Right lobe of liver (tissue), 6 donors: ENCODE results near the gene CHL1. TPM values are rescaled to one million over a fixed set of nuclear protein-coding genes. Genes with fewer than 3 reads are reported as not detected.

ENCODE experiments used
- ATAC-seq, 4 donors: fragments of 200-7000 bp; cut with Tn5 transposase; one replicate each; pipeline ENCODE4 v1.9.1; 2020; ENCODE audit warnings: mild to moderate bottlenecking in 4 of 4, moderate library complexity in 4 of 4
- DNase-seq, 3 donors: peaks; one replicate each; pipeline ENCODE4 v3.0.0-alpha.2; 2020
- H3K27ac ChIP-seq, 3 donors: fragments of 200-600 bp; one replicate each; pipeline ENCODE4 v1.8.0; 2022
- H3K27me3 ChIP-seq, 2 donors: fragments of 200-600 bp; one replicate each; pipeline ENCODE4 v1.8.0; 2022
- H3K36me3 ChIP-seq, 4 donors: fragments of 200-600 bp; sonication (generic) in 1 of 4; one replicate each; pipeline versions ENCODE4 v1.5.1 to v1.8.0; 2017 to 2022; ENCODE audit warnings: control low read depth in 1 of 4
- H3K4me1 ChIP-seq, 4 donors: fragments of 200-600 bp; sonication (generic) in 1 of 4; one replicate each; pipeline versions ENCODE4 v1.5.1 to v1.8.0; 2017 to 2022; ENCODE audit warnings: control low read depth in 1 of 4
- H3K4me3 ChIP-seq, 3 donors: fragments of 200-600 bp; one replicate each; pipeline ENCODE4 v1.8.0; 2022
- H3K9me3 ChIP-seq, 4 donors: fragments of 200-600 bp; sonication (generic) in 1 of 4; one replicate each; pipeline versions ENCODE4 v1.5.1 to v1.8.0; 2017 to 2022; ENCODE audit warnings: control low read depth in 1 of 4
- POLR2A ChIP-seq: fragments of 450-650 bp; IDR thresholded peaks from one replicate; pipeline ENCODE4 v1.6.1; 2017; ENCODE audit warnings: antibody characterized with exemption, mild to moderate bottlenecking
- WGBS: methylation state at CpG from one replicate; pipeline ENCODE4 v1.1.6; 2018; ENCODE audit warnings: low coverage, low lambda C conversion rate; ENCODE audit not compliant: insufficient coverage; ENCODE audit errors: missing lambda C conversion rate; 5-methylcytosine and 5-hydroxymethylcytosine counted together
- intact Hi-C, 2 donors: fragments of 100-400 bp; cut with DNase I; formaldehyde crosslinking; loops; one replicate each; pipeline versions ENCODE4 v1.11.2 to v1.14.1; 2022
- total RNA-seq, 6 experiments: library from RNA; depleted of rRNA in 2 of 6; stranded (reverse); fragments of >200 nt in 2 of 6; fragmentation: NEBNext Ultra II Directional in 3 of 6; extraction: Animal tissue kit (Norgen Biotek cat#: 25700) in 3 of 6; gene quantifications; one replicate each; pipeline versions ENCODE4 v1.1.0 to v1.2.4, GENCODE V29; 2016 to 2023
- TF ChIP-seq, protein P1 (sequence below), 4 donors: fragments of 200-600 bp in 3 of 4; fragments of 450-650 bp in 1 of 4; IDR thresholded peaks; one replicate each; pipeline versions ENCODE4 v1.5.1 to v1.8.0; 2016 to 2022; ENCODE audit warnings: antibody characterized with exemption in 4 of 4, mild to moderate bottlenecking in 2 of 4
- donor health status: DM: no; HTN: yes; CAD: no.
- donor health status: DM: no; HTN: no; CAD: no.
- donor health status: DM: no; HTN: no; CAD: no.
- donor health status: DM: no; HTN: yes; CAD: no.
- donor health status: DM: no; HTN: yes; CAD: no.

Gene CHL1
- total RNA-seq, 6 experiments from 2014 or later, result 0.06 to 1.1 (median 0.86) TPM

DNA sequence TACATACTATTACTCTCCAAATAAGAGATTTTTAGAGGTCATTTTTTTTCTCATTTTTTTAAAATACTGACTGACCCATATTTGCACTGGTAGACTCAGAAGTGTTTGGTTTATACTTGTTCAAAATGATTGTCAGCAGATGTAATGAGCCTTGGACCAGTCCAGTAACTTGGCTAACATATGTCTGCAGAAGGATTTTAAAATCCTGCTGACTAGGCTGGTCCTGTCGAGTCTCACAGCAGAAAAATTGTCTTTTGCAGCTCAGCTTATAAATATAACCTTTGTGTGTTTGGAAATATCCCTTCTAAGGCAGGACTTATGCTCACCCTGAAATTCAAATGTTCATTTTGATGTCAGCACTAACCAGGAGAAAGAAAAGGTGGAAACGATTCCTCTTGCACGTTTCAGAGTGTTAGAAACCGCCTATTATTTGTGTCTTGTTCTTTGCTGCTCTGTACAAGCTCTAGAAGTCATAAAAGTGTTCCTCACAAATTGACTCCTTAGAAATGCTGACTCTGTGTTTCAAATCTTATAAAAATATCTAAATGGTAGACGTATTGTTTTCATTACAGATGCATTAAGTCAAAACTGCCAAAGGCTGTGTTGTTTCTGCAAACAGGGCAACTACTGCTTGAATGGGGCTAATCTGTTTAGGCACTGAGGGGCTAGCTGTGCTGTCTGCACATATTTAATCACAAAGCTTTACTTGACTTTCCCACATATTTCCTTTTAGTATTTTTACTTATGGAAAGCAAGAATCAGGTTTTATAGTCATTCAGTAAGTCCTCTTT, 95.3 kb downstream of the CHL1 start:
- 46% methylated on average over 5 of the region's 5 CpGs for WGBS
- Histone ChIP-seq H3K9me3 (no peaks in the 10 kb centered on the region), H3K27ac (no peak overlapping the region), H3K36me3 (no peaks in the 10 kb centered on the region), H3K4me3 (no peak overlapping the region), H3K4me1 (no peaks in the 10 kb centered on the region), H3K27me3 (no peaks in the 10 kb centered on the region)
- TF ChIP-seq, protein P1, sequence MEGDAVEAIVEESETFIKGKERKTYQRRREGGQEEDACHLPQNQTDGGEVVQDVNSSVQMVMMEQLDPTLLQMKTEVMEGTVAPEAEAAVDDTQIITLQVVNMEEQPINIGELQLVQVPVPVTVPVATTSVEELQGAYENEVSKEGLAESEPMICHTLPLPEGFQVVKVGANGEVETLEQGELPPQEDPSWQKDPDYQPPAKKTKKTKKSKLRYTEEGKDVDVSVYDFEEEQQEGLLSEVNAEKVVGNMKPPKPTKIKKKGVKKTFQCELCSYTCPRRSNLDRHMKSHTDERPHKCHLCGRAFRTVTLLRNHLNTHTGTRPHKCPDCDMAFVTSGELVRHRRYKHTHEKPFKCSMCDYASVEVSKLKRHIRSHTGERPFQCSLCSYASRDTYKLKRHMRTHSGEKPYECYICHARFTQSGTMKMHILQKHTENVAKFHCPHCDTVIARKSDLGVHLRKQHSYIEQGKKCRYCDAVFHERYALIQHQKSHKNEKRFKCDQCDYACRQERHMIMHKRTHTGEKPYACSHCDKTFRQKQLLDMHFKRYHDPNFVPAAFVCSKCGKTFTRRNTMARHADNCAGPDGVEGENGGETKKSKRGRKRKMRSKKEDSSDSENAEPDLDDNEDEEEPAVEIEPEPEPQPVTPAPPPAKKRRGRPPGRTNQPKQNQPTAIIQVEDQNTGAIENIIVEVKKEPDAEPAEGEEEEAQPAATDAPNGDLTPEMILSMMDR (IDR thresholded peaks at IDR 0.05), result no peak
- TF ChIP-seq POLR2A, result no peak
- intact Hi-C loops, result no loop called here
- no peak for ATAC-seq
- no peak for DNase-seq

DNA sequence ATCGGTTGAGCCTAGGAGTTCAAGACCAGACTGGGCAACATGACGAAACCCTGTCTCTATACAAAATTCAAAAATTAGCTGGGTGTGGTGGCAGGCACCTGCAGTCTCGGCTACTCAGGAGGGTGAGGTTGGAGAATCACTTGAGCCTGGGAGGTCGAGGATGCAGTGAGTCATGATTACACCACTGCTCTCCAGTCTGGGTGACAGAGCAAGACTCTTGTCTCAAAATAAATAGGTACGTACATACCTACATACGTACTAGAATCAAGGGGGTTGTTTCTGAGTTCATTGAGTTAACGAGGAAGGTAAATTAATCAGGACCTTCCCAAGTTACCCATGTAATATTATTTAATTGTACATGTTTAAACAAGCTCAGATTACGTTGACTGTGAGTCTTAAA, 97.5 kb downstream of the CHL1 start:
- ATAC-seq (no peak), DNase-seq (no peak)
- no peak overlapping the region for H3K4me3 ChIP-seq
- no peaks in the 10 kb centered on the region for H3K9me3 ChIP-seq
- H3K27ac ChIP-seq, result no peak overlapping the region
- no peaks in the 10 kb centered on the region for H3K27me3 ChIP-seq
- TF ChIP-seq, protein P1 (IDR thresholded peaks at IDR 0.05), result no peak
- TF ChIP-seq POLR2A, result no peak
- H3K36me3 ChIP-seq, result no peaks in the 10 kb centered on the region
- no peaks in the 10 kb centered on the region for H3K4me1 ChIP-seq
- WGBS, result 55% methylated on average over 8 of the region's 8 CpGs
- intact Hi-C loops, result no loop called here

DNA sequence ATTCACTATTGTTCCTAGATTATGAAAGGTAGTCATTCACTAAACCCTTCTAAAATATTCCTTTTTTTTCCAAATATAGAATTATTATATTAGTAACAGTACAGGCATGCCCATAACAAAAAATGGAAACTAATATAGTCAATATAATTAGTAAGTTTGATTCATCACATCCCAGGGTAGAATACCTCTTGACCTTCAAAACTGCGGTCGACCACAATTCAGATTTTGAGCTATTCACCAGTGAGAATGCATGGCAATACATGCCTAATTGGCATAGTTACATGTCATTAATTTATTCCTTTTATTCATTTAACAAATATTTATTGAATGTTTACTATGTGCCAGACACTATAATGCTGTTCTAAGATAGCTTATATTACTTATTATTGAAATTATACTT, 98.0 kb downstream of the CHL1 start:
- no peak overlapping the region for H3K4me3 ChIP-seq
- no peaks in the 10 kb centered on the region for H3K36me3 ChIP-seq
- DNase-seq (no peak), ATAC-seq (no peak)
- 73% methylated on average over 2 of the region's 2 CpGs for WGBS
- TF ChIP-seq, protein P1 (IDR thresholded peaks at IDR 0.05), result no peak
- no peak for TF ChIP-seq POLR2A
- no peak overlapping the region for H3K27ac ChIP-seq
- intact Hi-C loops, result no loop called here
- no peaks in the 10 kb centered on the region for H3K4me1 ChIP-seq
- H3K9me3 ChIP-seq, result no peaks in the 10 kb centered on the region
- no peaks in the 10 kb centered on the region for H3K27me3 ChIP-seq

DNA sequence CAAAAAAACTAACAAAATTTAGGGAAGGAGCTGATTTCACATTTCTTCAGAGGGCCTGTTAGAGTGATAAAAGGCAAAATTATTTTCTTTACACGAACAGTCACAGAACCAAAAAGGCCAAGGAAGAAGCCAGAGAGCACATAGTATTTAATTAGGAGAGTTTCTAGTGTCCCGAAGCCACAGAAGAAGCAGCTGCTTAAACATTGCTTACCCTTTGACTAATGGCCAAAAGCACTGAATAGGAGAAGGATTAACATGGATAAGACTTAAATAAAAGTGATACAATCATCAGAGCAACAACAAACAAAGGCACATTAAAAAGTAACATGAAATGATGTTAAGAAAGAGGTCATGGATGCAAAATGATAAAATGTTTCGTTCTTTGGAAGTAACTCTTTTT, 98.6 kb downstream of the CHL1 start:
- no peak overlapping the region for H3K27ac ChIP-seq
- ATAC-seq (no peak), DNase-seq (no peak)
- H3K4me3 ChIP-seq, result no peak overlapping the region
- no peaks in the 10 kb centered on the region for H3K36me3 ChIP-seq
- no peaks in the 10 kb centered on the region for H3K9me3 ChIP-seq
- 39% methylated on average over 3 of the region's 3 CpGs for WGBS
- H3K4me1 ChIP-seq, result no peaks in the 10 kb centered on the region
- intact Hi-C loops, result no loop called here
- H3K27me3 ChIP-seq, result no peaks in the 10 kb centered on the region
- TF ChIP-seq, protein P1 (IDR thresholded peaks at IDR 0.05), result no peak
- TF ChIP-seq POLR2A, result no peak
